ENCODE measurements around the gene WHRN.

WHRN gene

DNA sequence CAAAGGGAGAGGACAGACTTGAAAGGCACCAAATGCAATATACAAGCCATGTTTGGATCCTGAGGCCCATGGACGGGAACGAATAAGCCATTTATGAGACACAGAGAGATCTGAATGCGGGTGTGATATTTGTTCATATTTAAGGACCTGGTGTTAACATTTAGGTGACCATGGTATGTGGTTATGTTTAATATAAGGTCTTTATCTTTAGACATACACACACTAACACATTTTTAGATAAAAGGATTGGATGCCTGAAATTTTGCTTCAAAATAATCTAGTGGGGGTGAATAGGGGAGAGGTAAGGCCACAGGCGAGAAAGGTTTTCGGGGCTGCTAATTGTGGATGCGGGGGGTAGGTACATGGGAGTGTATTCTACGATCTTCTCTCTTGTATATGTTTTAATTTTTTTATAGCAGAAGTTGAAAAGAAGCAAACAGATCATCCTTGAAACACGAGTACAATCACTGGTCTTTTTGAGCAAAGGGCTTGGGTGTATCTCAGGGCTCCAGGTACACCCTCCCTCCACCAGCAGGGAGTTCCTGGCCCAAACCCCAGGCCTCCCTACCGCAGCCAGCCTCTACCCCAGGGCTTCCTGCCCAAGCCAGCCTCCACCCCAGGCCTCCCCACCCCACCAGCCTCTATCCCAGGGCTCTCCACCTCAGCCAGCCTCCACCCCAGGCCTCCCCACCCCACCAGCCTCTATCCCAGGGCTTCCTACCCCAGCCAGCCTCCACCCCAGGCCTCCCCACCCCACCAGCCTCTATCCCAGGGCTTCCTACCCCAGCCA, 129.7 kb downstream of the WHRN start:
- DNase-seq, result no peak

DNA sequence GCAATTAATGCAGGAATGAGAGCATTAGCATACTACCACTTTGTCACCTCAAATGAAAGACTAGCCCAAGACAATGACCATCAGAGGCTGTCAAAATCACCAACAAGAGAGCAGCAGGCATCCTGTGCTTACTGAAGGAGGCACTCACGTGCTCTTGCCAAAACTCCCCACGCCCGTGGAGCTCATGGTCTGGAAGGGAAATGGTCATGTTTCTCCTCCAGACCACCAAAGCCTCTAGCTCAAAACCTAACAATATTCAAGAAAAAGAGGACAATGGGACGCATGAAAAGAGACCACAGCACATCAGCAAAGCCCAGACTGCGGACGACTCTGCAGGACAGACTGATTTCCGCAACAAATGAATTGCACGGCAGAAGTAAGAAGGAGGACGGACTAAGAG, 130.3 kb downstream of the WHRN start:
- no peak for DNase-seq

DNA sequence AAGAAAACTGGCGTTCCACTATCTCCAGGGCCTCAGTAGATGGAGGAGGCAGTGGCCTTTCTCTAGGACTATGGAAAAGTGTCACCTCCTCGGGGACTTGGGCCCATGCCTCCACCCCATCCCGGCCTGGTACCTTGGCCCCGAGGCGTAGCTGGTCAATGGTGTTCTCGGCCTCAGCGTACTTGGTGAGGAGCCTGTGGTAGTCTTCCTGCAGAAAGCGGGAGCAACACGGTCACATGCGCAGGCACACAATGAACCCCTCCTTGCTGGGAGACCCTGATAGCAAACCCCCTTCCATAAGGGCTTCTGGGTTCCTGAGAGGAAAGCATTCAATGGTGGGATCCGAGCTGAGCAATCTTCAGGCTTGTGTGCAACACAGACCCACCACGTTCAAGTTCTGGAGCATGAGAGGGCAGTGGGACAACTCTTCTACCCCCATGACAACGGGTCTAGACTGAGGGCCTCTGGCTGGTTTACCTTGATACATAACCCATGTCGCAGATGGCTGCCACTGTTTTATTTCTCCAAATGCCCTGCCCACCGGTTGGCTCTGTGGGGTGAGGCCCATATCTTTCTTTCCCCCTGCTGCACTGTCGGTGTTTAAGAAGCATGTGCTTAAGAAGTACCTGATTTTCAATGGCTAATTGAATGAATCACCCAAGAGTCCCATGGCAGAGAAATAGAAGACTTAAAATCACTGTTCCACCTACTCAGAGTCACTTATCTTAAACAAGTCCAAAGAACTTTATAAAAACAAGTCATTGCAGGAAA, 131.1 kb downstream of the WHRN start:
- DNase-seq, result no peak

DNA sequence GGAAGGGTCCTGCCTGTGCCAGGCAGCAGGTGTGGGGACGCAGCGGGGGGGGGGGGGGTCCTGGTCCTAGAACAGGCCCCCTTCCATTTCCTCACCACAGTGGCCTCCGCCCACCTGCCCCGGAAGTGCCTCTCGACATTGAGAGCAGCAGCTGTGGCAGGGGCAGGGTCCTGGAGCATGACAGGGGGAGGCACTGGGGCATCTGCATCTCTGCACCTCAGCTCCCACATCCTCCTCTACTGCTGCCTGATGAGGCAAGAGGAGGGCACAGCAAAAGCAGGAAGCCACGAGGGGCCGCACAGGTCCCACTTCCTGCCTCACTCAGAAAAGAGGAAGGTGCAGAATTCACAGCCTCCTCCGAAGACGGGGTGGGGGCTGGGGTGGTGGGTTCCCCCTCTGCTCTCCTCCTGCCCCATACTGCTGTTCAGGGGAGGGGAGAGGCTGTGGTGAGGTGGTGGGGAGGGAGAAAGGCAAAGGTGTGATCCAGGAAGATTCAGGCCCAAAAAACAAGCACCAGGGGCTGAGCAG, 132.3 kb downstream of the WHRN start:
- no peak for DNase-seq

DNA sequence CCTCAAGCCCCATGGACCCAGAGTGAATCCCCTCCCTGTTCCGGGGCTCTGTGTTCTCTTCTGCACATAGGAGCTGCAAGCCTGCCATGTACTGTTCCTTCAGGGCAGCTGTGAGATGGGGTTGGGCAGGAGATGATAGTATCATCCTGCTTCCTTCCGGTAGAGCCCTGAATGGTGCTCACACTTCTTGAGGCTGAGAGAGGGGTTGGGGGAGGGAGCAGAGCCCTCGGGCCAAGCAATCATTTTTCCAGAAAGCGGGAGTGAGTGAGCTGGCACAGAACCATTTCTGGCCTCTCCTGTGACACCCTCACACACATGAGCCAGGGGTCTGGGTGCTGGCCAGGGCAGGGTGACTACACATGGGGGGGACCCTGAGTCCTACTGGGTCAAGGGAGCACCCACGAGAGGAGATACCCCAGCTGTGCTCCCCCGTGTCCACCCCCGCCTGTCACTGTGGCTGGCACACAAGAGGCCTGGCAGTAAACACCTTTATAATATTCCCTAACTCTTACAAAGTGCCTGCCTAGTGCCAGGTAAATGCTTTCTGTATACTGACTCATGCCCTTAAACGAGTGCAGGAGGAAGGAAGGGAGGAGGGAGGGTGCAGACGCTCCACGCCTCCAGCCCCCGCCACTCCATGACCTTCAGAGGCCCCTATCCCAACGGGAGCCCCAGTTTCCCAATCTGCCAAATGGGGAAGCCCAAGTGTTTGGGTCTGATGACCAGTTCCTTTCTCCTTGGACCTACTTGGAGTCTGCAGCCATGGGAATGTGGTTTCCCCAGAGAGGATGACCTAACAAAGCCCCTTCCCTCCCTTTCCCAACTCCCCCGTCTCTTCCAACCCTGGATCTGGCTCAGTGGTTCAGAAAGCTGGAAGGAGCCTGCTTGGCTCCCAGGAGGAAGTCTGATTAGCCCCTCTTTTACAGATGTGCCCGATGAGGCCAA, 133.0 kb downstream of the WHRN start:
- DNase-seq, result peak; percentile 80

DNA sequence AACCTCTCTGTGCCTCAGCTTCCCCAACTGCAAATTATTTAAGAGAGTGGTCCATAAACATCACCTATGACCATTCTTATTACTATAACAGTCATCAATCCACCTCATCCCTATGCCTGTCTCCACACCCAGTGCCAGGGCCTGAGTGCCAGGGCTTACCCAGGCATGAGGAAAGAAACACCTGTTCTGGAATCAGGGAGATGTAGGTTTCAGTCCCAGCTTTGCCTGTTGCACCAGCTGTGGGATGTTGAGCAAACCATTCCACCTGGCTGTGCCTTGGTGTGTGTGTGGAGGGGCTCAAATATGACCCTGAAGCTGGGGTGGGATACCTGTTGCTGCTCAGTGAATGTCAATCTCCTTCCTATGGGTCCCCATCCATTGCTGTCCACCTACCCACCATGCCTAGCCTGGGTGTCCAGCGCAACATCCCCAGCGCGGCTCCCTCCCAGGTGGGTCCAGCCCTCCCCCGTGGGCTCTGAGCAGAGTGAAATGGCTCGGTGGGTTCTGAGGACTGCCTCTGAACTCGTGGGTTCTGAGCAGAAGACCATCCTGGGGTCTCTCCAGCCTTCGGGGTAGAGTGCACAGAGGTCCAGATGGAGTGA, 133.8 kb downstream of the WHRN start:
- DNase-seq, result no peak

DNA sequence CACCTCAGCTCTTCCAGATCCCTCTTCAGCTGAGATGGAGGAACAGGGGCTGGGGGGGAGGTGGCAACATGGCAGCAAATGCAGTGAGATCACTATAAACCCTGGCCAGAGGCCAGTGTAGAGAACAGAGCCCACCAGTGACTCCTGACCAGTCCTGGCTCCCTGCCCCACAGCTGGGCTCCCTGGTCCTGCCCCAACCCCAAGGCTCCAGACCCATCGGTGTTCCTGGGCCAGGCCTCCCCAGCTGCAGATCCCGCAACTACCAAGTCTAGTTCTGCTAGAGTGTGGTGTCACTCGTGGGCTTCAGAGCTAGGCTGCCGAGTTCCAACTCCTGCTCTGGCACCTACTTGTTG, 134.3 kb downstream of the WHRN start:
- no peak for DNase-seq

DNA sequence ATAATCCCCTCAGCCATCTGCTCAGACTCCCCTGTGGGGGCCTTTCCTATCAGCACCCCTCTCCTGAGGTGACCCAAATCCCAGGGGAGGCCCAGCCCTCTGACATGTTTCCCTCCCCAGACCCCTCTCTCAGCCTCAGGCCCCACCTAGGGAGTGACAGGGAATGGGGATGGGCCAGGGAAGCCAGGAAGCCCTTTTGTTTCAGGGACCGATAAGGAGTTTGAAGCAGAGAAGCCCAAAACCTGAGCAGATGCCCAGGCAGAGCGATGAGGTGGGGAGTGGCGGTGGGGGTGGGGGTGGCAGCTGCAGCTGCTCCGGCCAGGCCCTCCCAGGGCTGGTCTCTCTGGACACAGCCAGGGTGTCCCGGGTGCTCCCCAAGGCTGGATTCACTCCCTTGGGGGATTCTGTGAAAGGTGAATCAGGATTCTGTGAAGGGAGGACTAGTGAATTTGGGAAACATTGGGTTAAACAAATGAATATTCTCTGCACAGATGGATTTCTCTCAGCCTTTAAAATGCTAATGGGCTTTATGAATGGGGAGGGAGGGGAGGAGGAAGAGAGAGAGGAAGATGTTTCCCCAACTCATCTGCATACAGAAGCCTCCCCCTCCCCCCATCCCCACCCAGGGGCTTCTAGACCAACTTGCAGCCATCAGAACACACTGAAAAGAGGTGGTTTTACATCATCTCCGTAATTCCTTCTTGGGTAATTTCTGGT, 134.9 kb downstream of the WHRN start:
- DNase-seq, result no peak

DNA sequence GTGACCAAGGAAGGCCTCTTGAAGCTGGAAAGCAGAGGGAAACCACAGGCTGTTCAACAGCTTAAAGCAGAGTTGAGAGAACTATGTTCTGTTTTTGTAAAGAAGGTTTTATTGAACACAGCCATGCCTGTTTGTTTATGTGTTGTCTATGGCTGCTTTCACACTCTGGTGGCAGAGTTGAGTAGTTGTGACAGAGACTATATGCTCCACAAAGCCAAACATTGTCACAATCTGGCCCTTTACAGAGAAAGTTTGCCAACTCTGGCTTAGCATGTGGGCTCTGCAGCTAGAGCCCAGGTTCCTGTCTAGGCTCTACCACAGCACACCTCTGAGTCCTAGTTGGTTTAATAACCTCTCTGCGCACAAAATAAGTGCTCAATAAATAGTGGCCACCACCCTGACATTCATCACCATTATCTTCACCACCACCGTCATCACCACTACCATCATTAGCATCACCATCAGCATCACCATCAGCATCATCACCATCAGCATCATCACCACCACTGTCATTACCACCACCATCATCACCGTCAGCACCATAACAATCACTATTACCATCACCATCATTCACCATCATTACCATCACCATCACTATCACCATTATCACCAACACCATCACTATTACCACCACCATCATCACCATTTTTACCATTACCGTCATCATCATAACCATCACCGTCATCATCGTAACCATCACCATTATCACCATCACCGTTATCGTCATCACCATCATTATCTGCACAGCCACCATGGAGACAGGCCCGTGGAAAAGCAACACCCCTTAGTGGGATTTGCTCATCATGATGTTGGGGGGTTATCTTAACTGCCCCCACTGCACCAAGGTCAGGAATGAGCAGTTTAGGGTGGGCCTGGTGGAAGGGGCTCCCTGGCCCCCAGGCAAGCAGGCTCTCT, 135.8 kb downstream of the WHRN start:
- no peak for DNase-seq

DNA sequence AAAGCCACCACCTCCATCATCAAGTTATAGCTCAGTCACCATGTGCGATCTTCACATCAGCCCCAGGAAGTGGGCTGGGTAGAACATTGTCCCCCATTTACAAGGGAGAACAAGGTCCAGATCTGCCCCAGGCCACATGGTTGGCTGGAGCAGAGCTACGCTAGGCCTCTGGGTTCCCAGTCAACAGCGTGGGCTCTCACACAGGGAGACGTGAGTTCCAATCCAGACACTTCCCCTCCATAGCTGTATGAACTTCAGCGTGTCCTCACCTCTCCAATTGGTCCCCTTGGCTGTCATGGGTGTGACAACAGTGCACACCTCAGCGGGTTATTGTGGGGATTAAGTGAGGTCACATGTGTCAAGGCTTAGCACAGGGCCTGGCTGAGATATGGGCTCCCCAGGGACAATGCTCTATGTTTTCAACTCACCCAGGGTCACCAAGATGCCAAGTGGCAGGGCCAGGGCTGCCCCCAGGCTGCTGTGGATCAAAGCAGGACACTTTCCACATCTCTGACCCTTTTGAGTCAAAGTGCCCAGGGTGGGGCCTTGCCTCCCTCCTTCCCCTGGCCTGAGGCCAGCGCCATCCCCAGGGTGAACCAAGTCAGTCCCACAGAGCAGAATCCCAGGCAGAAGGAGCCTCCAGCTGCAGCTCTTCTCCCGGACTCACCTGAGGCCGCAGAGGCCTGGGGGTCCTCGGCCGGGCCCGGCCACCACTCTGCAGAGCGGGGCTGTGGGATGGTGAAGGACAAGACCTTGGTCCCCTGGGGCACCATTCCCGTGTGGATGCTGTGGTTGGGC, 137.3 kb downstream of the WHRN start:
- no peak for DNase-seq

DNA sequence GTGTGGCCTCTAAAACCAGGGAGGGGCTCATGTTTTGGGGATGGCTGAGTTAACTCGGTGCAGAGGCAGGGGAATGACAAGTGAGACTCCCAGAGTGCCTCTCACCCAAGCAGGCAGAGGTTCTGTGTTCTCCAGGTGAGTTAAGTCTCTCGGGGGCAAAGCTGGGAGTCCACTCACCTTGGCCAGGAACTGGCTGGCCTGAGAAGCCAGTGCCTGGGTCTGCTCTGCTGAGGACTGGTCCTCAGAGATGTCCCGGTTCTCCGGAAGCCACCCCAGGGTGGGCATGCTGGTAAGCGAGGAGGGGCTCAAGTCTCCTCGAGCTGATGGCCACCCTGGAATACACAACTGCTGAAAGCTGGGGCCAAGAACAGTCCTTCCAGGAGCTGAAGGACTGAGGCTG, 137.9 kb downstream of the WHRN start:
- no peak for DNase-seq

DNA sequence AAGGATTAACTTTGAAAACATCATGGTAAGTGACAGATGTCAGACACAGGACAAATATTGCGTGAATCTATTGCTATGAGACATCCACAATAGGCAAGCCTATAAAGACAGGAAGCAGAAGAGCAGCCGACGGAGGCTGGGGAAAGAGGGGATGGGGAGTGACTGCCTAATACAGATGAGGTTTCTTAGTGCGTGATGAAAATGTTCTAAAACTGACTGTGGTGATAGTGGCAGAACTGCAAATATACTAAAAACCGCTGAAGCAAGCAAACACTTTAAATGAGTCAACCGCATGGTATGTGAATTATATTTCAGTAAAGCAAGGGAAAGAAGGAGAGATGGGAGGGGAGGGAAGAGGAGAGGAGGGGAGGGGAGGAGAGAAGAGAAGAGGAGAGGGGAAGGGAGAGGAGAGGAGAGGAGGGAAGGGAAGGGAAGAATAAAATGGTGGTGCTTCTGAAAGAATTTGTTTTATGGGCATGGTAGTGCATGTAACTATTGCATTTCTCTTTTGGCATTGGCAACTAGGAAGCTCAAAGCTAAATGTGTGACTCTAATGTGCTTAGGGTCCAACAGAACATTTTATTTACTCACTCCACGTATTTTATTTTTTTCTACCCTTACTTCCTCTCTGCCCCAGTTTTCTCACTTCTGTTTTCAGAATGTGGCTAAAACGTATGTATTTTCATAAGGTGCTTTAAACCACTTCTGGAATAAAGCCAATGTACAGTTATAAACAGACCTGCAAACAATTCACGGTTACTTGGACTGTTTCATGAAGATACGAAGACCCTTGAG, 138.7 kb downstream of the WHRN start:
- peak; percentile 84 for DNase-seq

DNA sequence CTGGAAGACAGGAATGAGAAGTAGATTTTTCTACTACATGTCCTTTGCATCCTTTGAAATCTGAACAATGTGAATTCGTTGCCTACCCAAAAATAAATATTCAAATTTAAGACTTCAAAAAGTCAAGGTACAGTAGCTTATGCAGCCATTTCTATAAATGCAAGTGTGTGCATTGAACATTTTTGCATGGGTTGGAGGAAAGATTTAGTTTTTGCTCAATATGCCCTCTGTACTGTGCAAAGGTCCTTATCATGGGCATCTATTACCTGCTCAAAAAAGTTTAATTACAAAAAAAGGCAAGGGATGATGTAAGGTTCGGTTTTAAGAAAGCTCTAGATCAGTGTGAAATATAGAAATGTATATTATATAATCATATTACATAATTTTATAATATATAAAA, 140.1 kb downstream of the WHRN start:
- DNase-seq, result no peak

DNA sequence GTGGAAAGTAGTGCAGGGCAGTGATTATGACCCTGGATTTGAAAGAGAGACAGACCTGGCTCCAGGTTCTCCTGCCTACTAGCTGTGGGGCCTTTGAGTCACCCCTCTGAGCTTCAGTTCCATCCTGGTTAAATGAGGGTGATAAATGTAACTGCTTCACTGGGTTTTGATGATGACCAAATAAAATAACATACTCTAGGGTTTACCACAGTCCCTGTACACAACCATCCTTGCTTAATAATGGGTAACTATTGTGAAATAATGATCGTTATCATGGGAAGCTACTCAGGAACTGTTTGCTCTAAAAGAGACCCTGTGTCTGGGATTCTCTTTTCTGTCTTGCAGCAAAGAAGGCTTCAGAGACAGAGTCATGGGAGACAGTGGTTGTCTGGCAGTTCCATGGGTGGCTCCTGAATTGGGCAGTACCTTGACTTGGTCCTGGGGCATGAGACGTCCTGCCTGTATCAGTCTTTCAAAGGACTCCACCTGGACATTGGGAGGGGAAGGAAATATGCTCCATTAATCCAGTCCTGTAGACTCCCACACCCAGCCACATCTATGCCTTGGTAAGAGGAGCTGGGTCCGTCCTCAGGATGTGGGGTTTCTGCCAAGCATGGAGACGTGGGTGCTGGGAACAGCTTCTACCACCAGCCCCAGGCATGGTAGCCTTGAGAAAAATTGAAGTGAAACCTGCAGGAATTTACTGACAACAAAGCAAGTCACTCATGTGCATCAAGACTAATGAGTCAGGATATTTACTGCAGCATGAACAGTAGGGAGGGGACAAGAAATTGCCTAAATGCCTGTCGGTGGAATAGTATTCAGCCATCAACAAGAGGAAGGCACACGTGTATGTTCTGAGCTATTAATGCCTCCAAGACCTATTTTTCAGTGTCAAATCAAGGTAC, 140.9 kb downstream of the WHRN start:
- DNase-seq, result peak; percentile 41

DNA sequence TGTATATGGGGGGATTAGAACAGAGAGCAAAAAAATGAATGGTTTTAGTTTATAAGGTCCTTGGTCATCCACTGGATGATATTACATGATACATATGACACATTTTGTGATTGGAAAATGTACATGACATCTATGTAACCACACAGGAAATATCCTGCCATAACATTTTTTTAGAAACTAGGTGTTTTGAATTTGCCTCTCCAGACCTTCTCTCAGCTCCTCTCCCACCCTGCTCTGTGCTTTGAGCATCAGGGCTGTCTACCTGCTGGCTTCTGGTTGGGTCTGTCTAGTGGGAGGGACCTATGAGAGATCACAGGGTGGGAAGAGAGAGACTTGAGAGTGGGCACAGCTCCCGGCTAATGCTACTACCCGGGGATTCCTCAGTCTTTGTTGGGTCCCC, 141.8 kb downstream of the WHRN start:
- no peak for DNase-seq

DNA sequence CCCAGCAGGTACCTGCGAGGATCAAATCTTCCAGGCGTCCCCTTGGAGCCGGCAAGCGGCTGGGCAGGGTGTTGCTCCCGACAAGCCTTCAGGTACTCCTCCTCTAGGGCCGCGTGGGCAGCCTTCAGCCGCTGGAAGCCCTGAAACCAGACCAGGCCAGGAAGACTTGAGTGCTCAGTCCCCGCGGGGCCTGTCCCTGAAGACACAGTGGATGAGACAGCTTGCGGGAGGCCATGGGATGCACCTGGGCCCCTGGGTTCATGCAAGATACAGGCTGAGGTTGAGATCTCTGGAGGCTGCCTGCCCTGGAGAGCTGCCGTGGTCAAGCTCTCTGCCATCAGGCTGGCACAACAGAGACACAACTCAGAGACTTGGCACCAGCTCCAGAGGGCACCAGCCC, 142.9 kb downstream of the WHRN start:
- no peak for DNase-seq

DNA sequence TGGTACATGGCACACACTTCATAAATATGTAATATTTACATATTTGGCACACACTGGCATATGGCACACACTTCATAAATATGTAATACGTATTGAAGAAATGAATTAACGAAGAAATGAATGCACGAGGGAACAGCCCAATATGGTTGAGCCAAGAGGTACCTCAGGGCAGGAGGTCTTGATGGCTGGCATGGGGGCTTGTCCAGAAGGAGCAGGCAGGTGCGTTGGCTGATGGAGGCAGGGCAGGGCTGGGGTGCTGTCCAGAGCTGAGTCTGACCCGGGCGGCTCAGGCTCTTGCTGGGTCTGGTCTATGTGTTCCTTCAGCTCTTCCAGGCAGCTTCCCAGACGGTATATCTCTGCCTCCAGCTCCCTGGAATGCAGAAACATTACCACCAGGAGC, 143.7 kb downstream of the WHRN start:
- no peak for DNase-seq

DNA sequence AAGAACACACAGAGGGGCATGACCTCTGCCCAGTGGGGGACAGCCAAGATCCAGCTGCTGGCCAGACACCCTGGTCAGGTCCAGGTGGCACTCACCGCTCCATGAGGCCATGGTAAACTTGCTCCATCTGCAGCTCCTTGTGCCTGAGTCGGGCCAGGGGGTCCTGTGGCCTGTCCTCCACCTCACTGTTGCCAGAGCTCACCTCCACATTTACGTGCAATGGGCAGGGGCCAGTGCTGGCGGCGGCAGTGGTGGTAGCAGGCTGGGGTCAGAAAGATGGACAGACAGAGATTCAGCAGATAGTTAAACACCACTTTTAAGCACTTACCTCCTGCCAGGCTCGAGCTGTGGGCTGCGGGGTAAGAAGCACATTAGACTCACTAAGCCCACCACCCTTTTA, 145.5 kb downstream of the WHRN start:
- no peak for DNase-seq

Measured in NCI-H226 (cell line).